HG02763 (cell line): Measurements from ENCODE around the gene MTMR12.
A peak's percentile ranks its signal among the peaks of the same experiment; 100 is the strongest.

Experiments used
- ATAC-seq: cut with Tn5 transposase; IDR thresholded peaks from one replicate; pipeline ENCODE4 v1.9.1; 2021; ENCODE audit warnings: mild to moderate bottlenecking, moderate library complexity; ENCODE audit not compliant: unreplicated experiment

The MTMR12 gene

DNA sequence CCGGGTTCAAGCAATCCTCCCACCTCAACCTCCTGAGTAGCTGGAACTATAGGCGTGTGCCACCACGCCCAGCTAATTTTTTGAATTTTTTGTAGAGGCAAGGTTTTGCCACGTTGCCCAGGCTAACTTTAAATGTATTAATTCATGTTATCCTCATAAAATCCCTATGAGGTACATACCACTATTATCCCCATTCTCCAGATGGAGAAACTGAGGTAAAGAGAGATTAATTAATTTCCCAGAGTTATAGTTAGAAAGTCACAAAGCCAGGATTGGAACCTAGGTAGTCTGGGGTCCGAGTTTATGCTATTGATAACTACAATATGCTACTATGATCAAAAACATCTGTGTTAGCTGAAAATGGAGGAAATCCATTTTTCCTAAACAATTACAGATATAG is 106.7 kb downstream of the MTMR12 start:
- no peak for ATAC-seq

- no peak for ATAC-seq
These were observed 110.3 kb downstream of the MTMR12 start for GRCh38 chr5:32202394-32202793.

DNA sequence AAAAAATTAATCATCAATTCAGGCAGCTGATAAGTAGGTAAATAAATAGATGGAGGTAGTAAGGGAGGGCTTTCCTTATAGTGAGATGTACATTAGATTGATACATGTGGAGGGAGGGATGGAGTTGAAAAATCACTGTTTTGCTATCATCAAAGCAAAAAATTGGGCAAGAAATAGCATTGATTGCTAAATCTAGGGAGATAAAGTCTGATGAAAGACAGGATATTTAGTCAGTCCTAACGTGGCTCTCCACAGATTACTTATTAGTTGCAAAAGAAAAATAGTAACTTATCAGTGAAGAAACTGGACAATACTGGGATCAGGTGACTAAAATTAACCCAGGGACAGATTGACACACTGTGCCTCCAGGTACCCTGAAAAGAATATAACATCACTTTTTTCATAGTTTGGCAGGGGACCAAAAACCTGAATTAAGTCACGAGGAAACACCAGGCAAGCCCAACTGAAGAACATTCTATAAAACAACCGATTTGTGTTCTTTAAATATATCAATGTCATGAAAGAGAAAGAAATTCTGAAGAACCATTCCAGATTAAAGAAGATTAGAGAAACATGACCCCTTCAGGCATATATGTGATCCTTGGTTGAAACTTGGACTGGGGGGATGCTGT is 111.5 kb downstream of the MTMR12 start:
- ATAC-seq = no peak

DNA sequence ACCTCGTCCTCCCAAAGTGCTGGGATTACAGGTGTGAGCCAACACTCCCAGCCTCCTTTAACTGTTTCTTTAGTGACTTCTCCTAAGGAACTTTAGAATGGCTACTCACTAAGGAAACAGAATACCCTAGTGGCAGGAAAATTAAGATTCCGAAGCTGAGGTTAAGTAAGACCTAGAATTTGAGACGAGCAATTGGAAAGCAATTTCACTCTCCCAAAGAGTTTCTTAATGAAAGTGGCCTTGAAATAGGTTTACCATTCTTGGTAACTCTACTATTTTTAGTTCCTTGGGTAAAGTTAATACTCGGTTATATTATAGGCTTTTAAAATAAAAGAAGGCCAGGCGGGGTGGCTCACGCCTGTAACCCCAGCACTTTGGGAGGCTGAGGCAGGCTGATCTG is 115.7 kb downstream of the MTMR12 start:
- ATAC-seq = no peak

- ATAC-seq = no peak
These were observed 117.5 kb downstream of the MTMR12 start for GRCh38 chr5:32195265-32195664.

GRCh38 chr5:32193591-32193990 is 119.1 kb downstream of the MTMR12 start:
- ATAC-seq = peak; percentile 60

GRCh38 chr5:32190095-32190494 is 122.6 kb downstream of the MTMR12 start:
- no peak for ATAC-seq

DNA sequence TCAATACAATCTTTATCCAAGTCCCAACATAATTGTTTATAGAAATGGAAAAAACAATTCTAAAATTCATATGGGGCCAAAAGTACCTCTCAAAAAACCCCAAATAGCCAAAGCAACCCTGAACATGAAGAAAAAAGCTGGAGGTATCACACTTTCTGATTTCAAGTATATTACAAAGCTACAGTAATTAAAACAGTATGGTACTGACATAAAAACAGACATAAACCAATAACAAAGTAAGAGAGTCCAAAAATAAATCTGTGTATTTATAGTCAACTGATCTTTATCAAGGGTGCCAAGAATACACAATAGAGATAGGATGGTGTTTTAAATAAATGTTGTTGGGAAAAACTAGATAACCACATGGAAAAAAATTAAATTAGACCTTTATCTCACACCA is 125.1 kb downstream of the MTMR12 start:
- no peak for ATAC-seq

DNA sequence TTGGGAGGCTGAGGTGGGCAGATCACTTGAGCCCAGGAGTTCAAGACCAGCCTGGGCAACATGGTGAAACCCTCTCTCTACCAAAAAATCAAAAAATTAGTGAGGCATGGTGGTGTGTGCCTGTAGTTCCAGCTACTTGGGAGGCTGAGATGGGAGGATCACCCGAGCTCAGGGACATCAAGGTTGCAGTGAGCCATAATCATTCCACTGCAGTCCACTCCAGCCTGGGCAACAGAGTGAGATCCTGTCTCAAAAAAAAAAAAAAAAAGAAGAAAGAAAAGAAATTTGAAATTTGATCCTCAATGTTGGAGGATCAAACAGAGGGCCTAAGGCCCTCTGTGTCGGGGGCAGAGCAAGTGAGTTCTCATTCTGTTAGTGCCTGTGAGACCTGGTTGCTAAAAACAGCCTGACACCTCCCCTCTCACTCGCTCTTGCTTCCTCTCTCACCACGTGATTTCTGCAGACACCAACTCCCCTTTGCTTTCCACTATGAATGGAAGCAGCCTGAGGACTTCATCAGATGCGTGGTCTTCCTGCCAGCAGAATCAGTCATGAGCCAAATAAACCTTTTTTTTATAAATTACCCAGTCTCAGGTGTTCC is 130.2 kb downstream of the MTMR12 start:
- ATAC-seq = peak; percentile 74
